Caco-2 (cell line): Measurements from ENCODE around the gene TOR2A. TPM values are rescaled to one million over a fixed set of nuclear protein-coding genes. Genes with fewer than 3 reads are reported as not detected.
A peak's percentile ranks its signal among the peaks of the same experiment; 100 is the strongest.

Source experiments
- Bru-seq: library from RNA; stranded (reverse); fragments of 400-500 nt; gene quantifications from one replicate; lab custom pipeline; 2021; lab: Mats Ljungman, UMichigan
- BruChase-seq, 2 experiments: library from RNA; stranded (reverse); fragments of 400-500 nt; gene quantifications; one replicate each; lab custom pipeline; 2021; lab: Mats Ljungman, UMichigan
- BruUV-seq: library from RNA; stranded (reverse); fragments of 400-500 nt; replicated peaks from 2 replicates; lab custom pipeline; 2021; lab: Mats Ljungman, UMichigan
- CTCF ChIA-PET: fragments of 300-600 bp; sonication (Branson Sonifier 250); formaldehyde crosslinking; loops from one replicate; lab custom pipeline; 2022; ENCODE audit warnings: antibody characterized with exemption; lab: Charles Lee
- POLR2A ChIA-PET: fragments of 300-600 bp; sonication (Branson Sonifier 250); formaldehyde crosslinking; loops from one replicate; lab custom pipeline; 2022; ENCODE audit warnings: antibody characterized with exemption; lab: Charles Lee
- DNase-seq, 2 experiments: peaks; one replicate each; pipeline versions ENCODE4 v3.0.0 to v3.0.0-alpha.2; 2020 to 2022
- H3K27me3 ChIP-seq: replicated peaks from 2 replicates; pipeline ENCODE4 v1.6.0; 2011; ENCODE audit warnings: low read length; ENCODE audit not compliant: control insufficient read depth, insufficient read depth
- H3K36me3 ChIP-seq: 2 replicates; pipeline ENCODE4 v1.5.1; 2011; ENCODE audit warnings: low read length; ENCODE audit not compliant: control insufficient read depth, insufficient read depth
- H3K4me1 ChIP-seq: fragments of 250-450 bp; sonication (Bioruptor Pico); 2 replicates; pipeline ENCODE4 v1.5.1; 2020; ENCODE audit warnings: mild to moderate bottlenecking
- H3K4me3 ChIP-seq: 2 replicates; pipeline ENCODE4 v1.5.1; 2011; ENCODE audit warnings: low read depth, mild to moderate bottlenecking, control low read depth, low read length
- H3K9me3 ChIP-seq: fragments of 250-450 bp; sonication (Bioruptor Pico); 2 replicates; pipeline ENCODE4 v1.5.1; 2020; ENCODE audit warnings: mild to moderate bottlenecking, moderate library complexity
- H3K27ac Mint-ChIP-seq: one replicate; pipeline ENCODE4 v1.8.0; 2022; ENCODE audit warnings: mixed read lengths; ENCODE audit not compliant: unreplicated experiment
- H3K27me3 Mint-ChIP-seq: one replicate; pipeline ENCODE4 v1.8.0; 2022; ENCODE audit warnings: mixed read lengths; ENCODE audit not compliant: insufficient read depth, unreplicated experiment
- H3K36me3 Mint-ChIP-seq: one replicate; pipeline ENCODE4 v1.8.0; 2022; ENCODE audit warnings: mild to moderate bottlenecking, mixed read lengths; ENCODE audit not compliant: insufficient read depth, unreplicated experiment
- H3K4me1 Mint-ChIP-seq: one replicate; pipeline ENCODE4 v1.8.0; 2022; ENCODE audit warnings: low read depth, mixed read lengths; ENCODE audit not compliant: unreplicated experiment
- H3K4me3 Mint-ChIP-seq: one replicate; pipeline ENCODE4 v1.8.0; 2022; ENCODE audit warnings: mild to moderate bottlenecking, moderate library complexity, mixed read lengths; ENCODE audit not compliant: unreplicated experiment
- H3K9me3 Mint-ChIP-seq: one replicate; pipeline ENCODE4 v1.8.0; 2022; ENCODE audit warnings: mixed read lengths; ENCODE audit not compliant: unreplicated experiment
- CTCF ChIP-seq, 2 experiments: fragments of 200-600 bp in 1 of 2; IDR thresholded peaks; 1 replicate in 1 of 2; 2 replicates in 1 of 2; pipeline versions ENCODE4 v1.5.1 to v1.8.0; 2011 to 2022; ENCODE audit warnings: antibody characterized with exemption in 1 of 2, control low read depth in 1 of 2, inconsistent platforms in 1 of 2, low read depth in 1 of 2, low read length in 1 of 2, mild to moderate bottlenecking in 1 of 2, moderate library complexity in 1 of 2; ENCODE audit not compliant: insufficient read depth in 1 of 2, severe bottlenecking in 1 of 2, unreplicated experiment in 1 of 2
- intact Hi-C: fragments of 100-400 bp; cut with micrococcal nuclease; formaldehyde crosslinking; loops from one replicate; pipeline ENCODE4 v1.10.0; 2022; ENCODE audit not compliant: unreplicated experiment
- long read RNA-seq: library from polyadenylated mRNA; stranded (forward); transcript quantifications from one replicate; pipeline ENCODE4 v2.0.0, GENCODE V29; 2022
- total RNA-seq: library from RNA; stranded (reverse); gene quantifications from 2 replicates; pipeline ENCODE4 v1.2.3, GENCODE V29; 2022

TOR2A gene
- total RNA-seq (12.9 and 14.2 TPM in 2 replicates), Bru-seq, nascent RNA (percentile 50 among the genes with signal in this experiment), BruChase-seq, experiment 1, labeled RNA remaining after a 2-hour chase (percentile 58 among the genes with signal in this experiment), BruChase-seq, experiment 2, labeled RNA remaining after a 6-hour chase (percentile 66 among the genes with signal in this experiment)
- long read RNA-seq, transcript TOR2A-201 (4 exons, 1,370 nt) = minor isoform, 5 of 36 reads
- long read RNA-seq, transcript TOR2A-203 (5 exons, 1,523 nt) = major isoform, 15 of 36 reads
- long read RNA-seq, partial matches to known transcripts = 5 of 36 reads
- long read RNA-seq, other reads (novel, unspliced or antisense) = 4 of 36 reads

GRCh38 chr9:127734747-127735529, at the start of gene TOR2A:
TOR2A (minus strand) TSS chr9:127735294; CDS start chr9:127735270, 24 bp downstream.
- POLR2A ChIA-PET = interaction anchor here (0.6 to 1.5 kb wide), 8 partner anchors 36 to 188 kb away, joined by 3 to 13 read pairs (median 5); partner anchors contain the start of genes CDK9 and ST6GALNAC4
- BruUV-seq = no TSS peak

GRCh38 chr9:127783111-127784008, 48.3 kb upstream of the TOR2A start:
- ChIA-PET POLR2A (interaction anchor here (0.8 kb wide), 1 partner anchor 12 kb away, joined by 8 read pairs; no protein-coding TSS in a partner anchor), CTCF (no interaction called here)
- H3K4me1 ChIP-seq = no peaks in the 10 kb centered on the region
- H3K4me3 Mint-ChIP-seq = no peak overlapping the region
- no peaks in the 10 kb centered on the region for H3K27me3 ChIP-seq
- peaks cover 27% of the 10 kb centered on the region for H3K36me3 Mint-ChIP-seq
- no peaks in the 10 kb centered on the region for H3K9me3 ChIP-seq
- BruUV-seq = no TSS peak
- no peak overlapping the region for H3K27ac Mint-ChIP-seq
- no peaks in the 10 kb centered on the region for H3K4me1 Mint-ChIP-seq
- H3K36me3 ChIP-seq = 0 out of 2 replicates have a peak, but pooled peaks cover 1% of the 10 kb centered on the region
- no peaks in the 10 kb centered on the region for H3K27me3 Mint-ChIP-seq
- no peaks in the 10 kb centered on the region for H3K9me3 Mint-ChIP-seq
- no peak overlapping the region for H3K4me3 ChIP-seq
- no peak for DNase-seq
- intact Hi-C loops = loop anchor here (10.0 kb wide), 1 partner anchor 279 kb away; no protein-coding TSS in a partner anchor
- no peak for TF ChIP-seq CTCF (IDR thresholded peaks at IDR 0.05; ENCODE audit: insufficient read depth in 1 of 2, low read depth in 1 of 2, low read length in 1 of 2, severe bottlenecking in 1 of 2, unreplicated experiment in 1 of 2)

More at GRCh38 chr9:127734747-127735529, at the start of gene TOR2A:
- Mint-ChIP-seq H3K4me1 (no peaks in the 10 kb centered on the region), H3K27ac (no peak within 1 kb of the TSS), H3K36me3 (peaks cover 7% of the 10 kb centered on the region), H3K4me3 (peak within 1 kb of the TSS; percentile 68), H3K9me3 (no peaks in the 10 kb centered on the region), H3K27me3 (peaks cover 10% of the 10 kb centered on the region)
- DNase-seq = peak; percentile 96 to 98
- Histone ChIP-seq H3K4me1 (no peaks in the 10 kb centered on the region), H3K9me3 (no peaks in the 10 kb centered on the region), H3K36me3 (no peaks in the 10 kb centered on the region), H3K4me3 (peak within 1 kb of the TSS; percentile 69), H3K27me3 (no peaks in the 10 kb centered on the region; the same call in 1 of the 2 replicates)
- CTCF ChIA-PET = interaction anchor here (0.5 to 2.1 kb wide), 48 partner anchors 10 to 510 kb away, joined by 3 to 37 read pairs (median 4); partner anchors contain the start of genes CDK9, FPGS, PTRH1 and ST6GALNAC4
- intact Hi-C loops = loop anchor here (1.0 to 5.0 kb wide), 5 partner anchors 50 to 230 kb away; partner anchors contain the start of gene ST6GALNAC4
- peak; percentile 92 for TF ChIP-seq CTCF (IDR thresholded peaks at IDR 0.05; ENCODE audit: insufficient read depth in 1 of 2, low read depth in 1 of 2, low read length in 1 of 2, severe bottlenecking in 1 of 2, unreplicated experiment in 1 of 2)
